ENCODE measurements around the gene KPNA1. TPM values are rescaled to one million over a fixed set of nuclear protein-coding genes. Genes with fewer than 3 reads are reported as not detected.
"Not testable (repeated sequence)": the region's sequence is repeated elsewhere in the genome, so short reads cannot be mapped to it uniquely, and the experiment has no call there.

Gene KPNA1
- total RNA-seq, 1 donor from 2014 or later, result 40.7 TPM

DNA sequence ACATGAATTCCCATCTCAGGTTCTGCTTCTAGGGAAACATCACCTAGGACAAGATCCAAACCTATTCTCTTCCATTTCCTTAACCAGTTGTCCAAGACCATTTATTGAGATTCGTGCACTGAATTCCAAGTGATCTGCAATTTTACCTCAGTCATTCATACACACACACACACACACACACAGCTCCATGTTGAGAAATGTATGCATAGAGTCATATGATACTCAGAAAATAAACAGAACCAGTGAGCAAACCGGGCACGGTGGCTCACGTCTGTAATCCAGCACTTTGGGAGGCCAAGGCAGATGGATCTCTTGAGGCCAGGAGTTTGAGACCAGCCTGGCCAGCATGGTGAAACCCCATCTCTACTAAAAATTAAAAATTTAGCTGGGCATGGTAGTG, 6.1 kb upstream of the KPNA1 start:
- no peak for DNase-seq (ENCODE audit: low read depth, low spot score)

GRCh38 chr3:122519693-122520092, 5.0 kb upstream of the KPNA1 start:
- no peak for DNase-seq (ENCODE audit: low read depth, low spot score)

DNA sequence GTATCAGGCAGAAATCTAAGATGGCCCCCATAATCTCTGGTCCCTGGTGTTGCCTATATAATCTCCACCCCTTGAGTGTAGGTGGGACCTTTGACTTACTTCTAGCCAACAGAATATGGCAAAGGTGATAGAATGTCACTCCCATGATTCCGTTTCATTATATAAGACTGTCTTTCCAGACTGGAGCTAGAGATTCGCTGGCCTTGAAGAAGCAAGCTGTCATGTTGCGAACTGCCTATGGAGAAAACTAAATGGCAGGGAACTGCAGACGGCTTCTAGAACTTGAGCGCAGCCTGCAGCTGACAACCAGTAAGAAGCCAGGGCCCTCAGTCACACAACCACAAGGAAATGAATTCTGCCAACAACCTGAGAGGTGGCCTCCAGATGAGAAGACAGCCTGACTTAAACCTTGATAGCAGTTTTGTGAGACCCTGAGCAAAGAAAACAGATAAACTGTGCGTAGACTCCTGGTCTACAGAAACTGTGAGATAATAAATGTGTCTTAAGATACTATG, 2.2 kb upstream of the KPNA1 start:
- DNase-seq (ENCODE audit: low read depth, low spot score), result no peak

GRCh38 chr3:122515870-122516269, 1.1 kb upstream of the KPNA1 start:
- DNase-seq (ENCODE audit: low read depth, low spot score), result no peak

- no peak for DNase-seq (ENCODE audit: low read depth, low spot score)
These were observed 305 bp upstream of the KPNA1 start for GRCh38 chr3:122515020-122515468.

GRCh38 chr3:122513386-122514122, 1.2 kb downstream of the KPNA1 start:
- peak; percentile 24 for DNase-seq (ENCODE audit: low read depth, low spot score)

DNA sequence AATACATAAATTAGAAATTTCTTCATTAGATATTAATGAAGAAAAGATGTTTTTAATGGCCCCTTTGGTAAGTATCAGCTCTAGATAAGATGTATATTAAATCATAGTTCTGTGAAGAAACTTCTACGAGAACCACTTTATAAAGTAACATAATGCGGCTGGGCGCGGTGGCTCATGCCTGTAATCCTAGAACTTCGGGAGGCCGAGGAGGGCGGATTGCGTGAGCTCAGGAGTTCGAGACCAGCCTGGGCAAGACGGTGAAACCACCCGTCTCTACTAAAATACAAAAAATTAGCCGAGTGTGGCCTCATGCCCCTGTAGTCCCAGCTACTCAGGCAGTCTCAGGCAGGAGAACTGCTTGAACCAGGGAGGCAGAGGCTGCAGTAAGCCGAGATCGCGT, 2.5 kb downstream of the KPNA1 start:
- DNase-seq (ENCODE audit: low read depth, low spot score), result no peak

GRCh38 chr3:122510878-122511535, 3.7 kb downstream of the KPNA1 start:
- DNase-seq (ENCODE audit: low read depth, low spot score), result no peak

DNA sequence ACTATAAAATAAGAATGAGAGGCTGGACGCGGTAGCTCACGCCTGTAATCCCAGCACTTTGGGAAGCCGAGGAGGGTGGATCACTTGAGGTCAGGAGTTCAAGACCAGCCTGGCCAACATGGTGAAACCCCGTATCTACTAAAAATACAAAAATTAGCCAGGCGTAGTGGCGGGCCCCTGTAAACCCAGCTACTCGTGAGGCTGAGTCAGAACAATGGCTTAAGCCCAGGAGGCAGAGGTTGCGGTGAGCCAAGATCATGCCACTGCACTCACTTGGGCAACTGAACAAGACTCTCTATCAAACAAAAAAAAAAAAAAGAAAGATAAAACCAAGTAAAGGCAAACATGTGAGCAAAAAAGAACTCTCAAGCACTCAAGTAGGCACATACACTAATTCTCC, 5.8 kb downstream of the KPNA1 start:
- not testable (repeated sequence) for DNase-seq (ENCODE audit: low read depth, low spot score)

DNA sequence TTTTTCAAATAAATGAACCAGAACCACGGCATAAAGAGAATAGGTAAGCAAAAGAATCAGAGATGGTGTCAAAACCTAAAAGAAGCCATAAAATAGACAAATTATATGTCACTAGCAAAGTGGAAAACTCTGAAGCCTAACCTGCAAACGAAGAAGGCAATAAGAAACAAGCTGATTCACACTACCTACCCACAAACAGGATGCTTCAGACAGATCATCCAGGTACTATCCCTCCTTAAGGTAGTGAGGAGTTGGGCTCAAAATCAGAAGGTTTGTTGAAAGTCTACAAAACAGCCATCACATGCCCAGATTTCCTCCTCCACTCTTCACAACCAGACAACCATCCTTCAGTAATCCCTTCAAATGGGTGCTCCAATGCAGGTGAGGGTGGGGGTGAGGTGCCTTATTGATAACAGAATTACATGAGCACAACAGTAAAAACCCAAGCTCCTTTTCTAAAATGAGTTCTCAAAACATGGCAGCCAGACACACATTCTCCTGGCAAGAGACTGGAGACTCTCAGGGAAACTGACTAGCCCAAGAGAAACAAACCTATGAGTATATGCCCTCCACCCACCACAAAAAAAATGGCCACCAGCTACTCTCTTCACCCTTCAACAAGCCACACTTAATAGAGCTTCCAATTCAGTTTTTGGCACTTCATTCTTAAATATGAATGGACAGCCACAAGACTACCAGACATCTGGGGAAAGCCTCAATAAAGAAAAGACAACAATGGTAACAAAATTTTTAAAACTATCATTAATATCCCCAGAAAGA, 6.4 kb downstream of the KPNA1 start:
- DNase-seq (ENCODE audit: low read depth, low spot score), result no peak

- no peak for DNase-seq (ENCODE audit: low read depth, low spot score)
These were observed 8.3 kb downstream of the KPNA1 start for GRCh38 chr3:122506450-122506849.

DNA sequence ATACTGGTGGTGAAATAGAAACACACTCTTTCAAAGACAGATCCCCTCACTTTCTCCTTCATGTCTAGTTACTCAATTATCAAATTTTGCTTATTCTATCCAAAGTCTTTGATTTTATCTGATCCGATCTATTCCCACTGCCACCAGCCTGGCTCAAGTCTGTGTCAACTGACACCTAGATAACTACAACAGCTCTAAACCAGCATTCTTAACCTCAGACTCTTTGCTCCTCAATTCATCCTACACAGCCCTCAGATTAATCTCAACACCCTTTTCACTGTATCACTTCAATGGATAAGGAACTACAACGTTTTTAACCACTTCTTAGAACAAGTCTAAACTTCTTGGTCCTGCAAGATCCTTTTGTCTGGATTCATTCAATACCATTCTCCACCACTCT, 9.1 kb downstream of the KPNA1 start:
- DNase-seq (ENCODE audit: low read depth, low spot score), result no peak

DNA sequence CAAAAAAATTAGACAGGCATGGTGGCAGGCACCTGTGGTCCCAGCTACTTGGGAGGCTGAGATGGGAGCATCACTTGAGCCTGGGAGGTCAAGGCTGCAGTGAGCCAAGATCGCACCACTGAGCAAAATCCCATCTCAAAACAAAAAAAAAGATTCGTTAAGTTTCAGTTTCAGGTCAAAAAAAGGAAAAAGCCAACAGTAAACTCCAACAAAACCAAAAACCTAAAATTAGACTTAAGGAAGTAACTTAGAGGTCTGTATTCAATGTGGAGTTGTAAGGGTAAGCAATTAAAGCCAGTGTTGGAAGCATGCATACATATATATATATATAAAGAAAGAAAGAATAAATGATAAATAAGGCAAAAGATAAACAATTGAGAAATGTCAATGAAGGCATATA, 11.8 kb downstream of the KPNA1 start:
- no peak for DNase-seq (ENCODE audit: low read depth, low spot score)

GRCh38 chr3:122502139-122502538, 12.6 kb downstream of the KPNA1 start:
- no peak for DNase-seq (ENCODE audit: low read depth, low spot score)

GRCh38 chr3:122500964-122501363, 13.8 kb downstream of the KPNA1 start:
- not testable (repeated sequence) for DNase-seq (ENCODE audit: low read depth, low spot score)

DNA sequence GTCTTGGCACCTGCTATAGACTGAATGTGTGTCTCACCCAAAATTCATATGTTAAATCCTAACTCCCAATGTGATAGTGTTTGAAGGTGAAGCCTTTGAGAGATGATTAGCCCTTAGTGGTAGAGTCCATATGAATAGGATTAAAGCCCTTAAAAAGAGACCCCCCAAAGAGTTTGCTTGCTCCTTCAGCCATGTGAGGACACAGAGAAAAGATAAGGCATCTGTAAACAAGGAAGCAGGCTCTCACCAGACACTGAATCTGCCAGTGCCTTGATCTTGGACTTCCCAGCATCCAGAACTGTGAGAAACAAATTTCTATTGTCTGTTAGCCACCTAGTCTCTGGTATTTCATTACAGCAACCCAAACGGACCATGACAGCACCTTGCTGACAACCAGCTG, 16.6 kb downstream of the KPNA1 start:
- DNase-seq (ENCODE audit: low read depth, low spot score), result no peak

DNA sequence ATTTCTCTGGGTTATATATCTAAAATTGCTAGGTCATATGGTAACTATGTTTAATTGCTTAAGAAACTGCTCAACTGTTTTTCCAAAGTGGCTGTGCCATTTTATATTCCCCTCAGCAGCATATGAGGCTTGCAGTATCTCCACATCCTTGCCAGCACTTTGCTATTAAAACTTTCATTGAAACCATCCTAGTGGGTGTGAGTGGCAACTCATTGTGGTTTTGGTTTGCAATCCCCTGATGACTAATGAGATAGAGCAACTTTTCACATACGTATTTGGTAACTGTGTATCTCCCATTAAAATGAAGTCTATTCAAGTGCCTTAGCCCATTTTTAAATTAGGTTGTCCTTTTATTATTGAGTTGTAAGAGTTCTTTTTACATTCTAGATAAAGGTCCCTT, 17.3 kb downstream of the KPNA1 start:
- no peak for DNase-seq (ENCODE audit: low read depth, low spot score)

DNA sequence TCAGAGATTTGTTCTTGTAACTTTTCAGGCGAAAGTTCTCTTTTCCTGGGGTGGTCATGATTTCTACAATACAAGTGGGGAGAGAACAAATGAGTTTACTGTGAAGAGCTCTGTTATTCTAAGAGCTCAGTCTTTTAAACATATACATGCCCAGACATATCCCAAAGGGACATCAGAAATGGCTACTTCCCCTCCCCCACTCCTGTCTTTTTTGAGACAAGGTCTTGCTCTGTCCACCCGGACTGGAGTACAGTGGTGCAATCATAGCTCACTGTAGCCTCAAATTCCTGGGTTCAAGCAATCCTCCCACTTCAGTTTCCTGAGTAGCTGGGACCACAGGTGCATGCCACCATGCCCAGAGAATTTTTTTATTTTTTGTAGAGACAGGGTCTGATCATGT, 18.2 kb downstream of the KPNA1 start:
- DNase-seq (ENCODE audit: low read depth, low spot score), result no peak

GRCh38 chr3:122493296-122493695, 21.4 kb downstream of the KPNA1 start:
- no peak for DNase-seq (ENCODE audit: low read depth, low spot score)

DNA sequence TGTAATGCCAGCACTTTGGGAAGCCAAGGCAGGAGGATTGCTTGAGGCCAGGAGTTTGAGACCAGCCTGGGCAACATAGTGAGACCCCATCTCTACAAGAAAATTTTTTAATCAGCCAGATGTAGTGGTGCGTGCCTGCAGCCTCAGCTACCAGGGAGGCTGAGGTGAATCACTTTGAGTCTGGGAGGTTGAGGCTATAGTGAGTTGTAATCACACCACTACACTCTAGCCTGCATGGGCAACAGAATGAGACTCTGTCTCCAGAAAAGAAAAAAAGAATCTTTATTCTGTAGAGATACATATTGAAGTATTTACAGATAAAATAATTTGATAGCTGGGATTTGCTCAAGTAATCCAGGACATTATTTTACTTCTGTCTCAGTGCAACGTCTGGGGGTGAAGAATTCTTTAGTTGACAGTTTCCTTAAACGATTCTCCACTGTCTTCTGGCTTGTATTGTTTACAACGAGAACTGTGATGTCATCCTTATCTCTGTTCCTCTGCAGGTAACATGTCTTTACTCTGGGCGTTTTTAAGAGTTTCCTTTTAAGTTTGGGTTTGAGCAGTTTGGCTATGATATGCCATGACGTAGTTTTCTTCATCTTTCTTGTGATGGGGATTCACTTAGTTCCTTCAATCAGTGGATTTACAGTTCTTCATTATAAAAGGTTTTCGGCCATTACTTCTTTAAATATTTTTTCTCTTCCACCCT, 26.3 kb downstream of the KPNA1 start:
- DNase-seq (ENCODE audit: low read depth, low spot score), result no peak

GRCh38 chr3:122484985-122485384, 29.8 kb downstream of the KPNA1 start:
- DNase-seq (ENCODE audit: low read depth, low spot score), result no peak

Measured in pulmonary artery endothelial cell (primary cell).